Calu3 (cell line): ENCODE measurements around the gene RBM15. TPM values are rescaled to one million over a fixed set of nuclear protein-coding genes. Genes with fewer than 3 reads are reported as not detected.

Experiments
- BruUV-seq: library from RNA; stranded (reverse); fragments of 400-500 nt; replicated peaks from 2 replicates; lab custom pipeline; 2021; lab: Mats Ljungman, UMichigan
- CTCF ChIA-PET: fragments of 300-600 bp; sonication (Branson Sonifier 250); formaldehyde crosslinking; loops from one replicate; lab custom pipeline; 2022; ENCODE audit warnings: antibody characterized with exemption; lab: Charles Lee
- DNase-seq: peaks from one replicate; pipeline ENCODE4 v3.0.0; 2022
- H3K27ac Mint-ChIP-seq: one replicate; pipeline ENCODE4 v1.8.0; 2022; ENCODE audit warnings: mixed read lengths; ENCODE audit not compliant: unreplicated experiment
- H3K27me3 Mint-ChIP-seq: one replicate; pipeline ENCODE4 v1.8.0; 2022; ENCODE audit warnings: mixed read lengths; ENCODE audit not compliant: unreplicated experiment
- H3K36me3 Mint-ChIP-seq: one replicate; pipeline ENCODE4 v1.8.0; 2022; ENCODE audit warnings: mild to moderate bottlenecking, moderate library complexity, mixed read lengths; ENCODE audit not compliant: insufficient read depth, unreplicated experiment
- H3K4me1 Mint-ChIP-seq: one replicate; pipeline ENCODE4 v1.8.0; 2022; ENCODE audit warnings: mild to moderate bottlenecking, low read depth, mixed read lengths; ENCODE audit not compliant: unreplicated experiment
- H3K4me3 Mint-ChIP-seq: one replicate; pipeline ENCODE4 v1.8.0; 2022; ENCODE audit warnings: mild to moderate bottlenecking, low read depth, moderate library complexity, mixed read lengths; ENCODE audit not compliant: unreplicated experiment
- H3K9me3 Mint-ChIP-seq: one replicate; pipeline ENCODE4 v1.8.0; 2022; ENCODE audit warnings: low read depth, mixed read lengths; ENCODE audit not compliant: unreplicated experiment
- intact Hi-C: fragments of 100-400 bp; cut with micrococcal nuclease; formaldehyde crosslinking; loops from one replicate; pipeline ENCODE4 v1.10.0; 2022; ENCODE audit not compliant: unreplicated experiment
- total RNA-seq: library from RNA; stranded (reverse); gene quantifications from 2 replicates; pipeline ENCODE4 v1.2.3, GENCODE V29; 2022
- TF ChIP-seq, protein P1 (sequence below): fragments of 200-600 bp; IDR thresholded peaks from one replicate; pipeline ENCODE4 v1.8.0; 2022; ENCODE audit warnings: antibody characterized with exemption; ENCODE audit not compliant: unreplicated experiment

The RBM15 gene
- total RNA-seq, 1 experiment from 2014 or later = 35.6 TPM

- no peak for DNase-seq
- Mint-ChIP-seq H3K4me1 (peaks cover 2% of the 10 kb centered on the region), H3K4me3 (no peak overlapping the region), H3K9me3 (no peaks in the 10 kb centered on the region), H3K36me3 (no peaks in the 10 kb centered on the region), H3K27me3 (peaks cover 25% of the 10 kb centered on the region), H3K27ac (no peak overlapping the region)
- TF ChIP-seq, protein P1, sequence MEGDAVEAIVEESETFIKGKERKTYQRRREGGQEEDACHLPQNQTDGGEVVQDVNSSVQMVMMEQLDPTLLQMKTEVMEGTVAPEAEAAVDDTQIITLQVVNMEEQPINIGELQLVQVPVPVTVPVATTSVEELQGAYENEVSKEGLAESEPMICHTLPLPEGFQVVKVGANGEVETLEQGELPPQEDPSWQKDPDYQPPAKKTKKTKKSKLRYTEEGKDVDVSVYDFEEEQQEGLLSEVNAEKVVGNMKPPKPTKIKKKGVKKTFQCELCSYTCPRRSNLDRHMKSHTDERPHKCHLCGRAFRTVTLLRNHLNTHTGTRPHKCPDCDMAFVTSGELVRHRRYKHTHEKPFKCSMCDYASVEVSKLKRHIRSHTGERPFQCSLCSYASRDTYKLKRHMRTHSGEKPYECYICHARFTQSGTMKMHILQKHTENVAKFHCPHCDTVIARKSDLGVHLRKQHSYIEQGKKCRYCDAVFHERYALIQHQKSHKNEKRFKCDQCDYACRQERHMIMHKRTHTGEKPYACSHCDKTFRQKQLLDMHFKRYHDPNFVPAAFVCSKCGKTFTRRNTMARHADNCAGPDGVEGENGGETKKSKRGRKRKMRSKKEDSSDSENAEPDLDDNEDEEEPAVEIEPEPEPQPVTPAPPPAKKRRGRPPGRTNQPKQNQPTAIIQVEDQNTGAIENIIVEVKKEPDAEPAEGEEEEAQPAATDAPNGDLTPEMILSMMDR = no peak
- CTCF ChIA-PET = no interaction called here
- no TSS peak for BruUV-seq
- intact Hi-C loops = no loop called here
Observed at GRCh38 chr1:110302836-110303235, 36.3 kb upstream of the RBM15 start.

DNA sequence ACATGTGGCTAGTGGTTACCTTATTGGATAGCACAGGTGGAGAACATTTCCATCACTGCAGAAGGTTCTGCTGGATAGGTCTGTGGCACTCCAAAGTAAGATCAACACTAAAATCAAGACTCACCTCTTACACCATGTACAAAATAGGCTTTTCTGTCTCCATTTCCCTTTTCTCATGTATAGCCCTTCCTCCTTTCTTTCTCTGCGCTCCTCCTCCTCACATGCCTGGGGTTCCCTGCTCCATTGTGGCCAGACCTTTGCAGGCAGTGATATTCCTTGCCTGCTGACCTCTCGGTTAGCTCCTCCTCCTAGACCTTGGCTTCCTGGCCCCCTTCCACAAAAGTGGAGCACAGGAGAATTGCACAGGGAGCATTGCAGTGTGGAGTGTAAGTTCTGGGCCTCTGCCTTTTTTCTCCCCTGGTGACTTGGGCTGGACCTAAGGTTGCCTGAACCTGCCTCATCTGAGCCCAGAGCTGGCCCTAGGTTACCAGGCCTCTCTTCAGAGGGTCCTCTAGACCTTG, 33.2 kb upstream of the RBM15 start:
- H3K36me3 Mint-ChIP-seq = no peaks in the 10 kb centered on the region
- no peak overlapping the region for H3K4me3 Mint-ChIP-seq
- H3K4me1 Mint-ChIP-seq = peaks cover 9% of the 10 kb centered on the region
- peaks cover 25% of the 10 kb centered on the region for H3K27me3 Mint-ChIP-seq
- H3K27ac Mint-ChIP-seq = no peak overlapping the region
- intact Hi-C loops = no loop called here
- BruUV-seq = no TSS peak
- no peak for DNase-seq
- CTCF ChIA-PET = no interaction called here
- no peaks in the 10 kb centered on the region for H3K9me3 Mint-ChIP-seq
- TF ChIP-seq, protein P1 = no peak

GRCh38 chr1:110307239-110307974, 31.8 kb upstream of the RBM15 start:
- Mint-ChIP-seq H3K36me3 (no peaks in the 10 kb centered on the region), H3K4me3 (no peak overlapping the region), H3K4me1 (peaks cover 10% of the 10 kb centered on the region), H3K9me3 (no peaks in the 10 kb centered on the region), H3K27me3 (peaks cover 18% of the 10 kb centered on the region), H3K27ac (no peak overlapping the region)
- intact Hi-C loops = no loop called here
- DNase-seq = no peak
- TF ChIP-seq, protein P1 = no peak
- BruUV-seq = no TSS peak
- CTCF ChIA-PET = no interaction called here

GRCh38 chr1:110308247-110308646, 30.9 kb upstream of the RBM15 start:
- no peak for DNase-seq
- intact Hi-C loops = no loop called here
- H3K27me3 Mint-ChIP-seq = peaks cover 10% of the 10 kb centered on the region
- H3K4me1 Mint-ChIP-seq = peaks cover 18% of the 10 kb centered on the region
- H3K9me3 Mint-ChIP-seq = no peaks in the 10 kb centered on the region
- no TSS peak for BruUV-seq
- H3K27ac Mint-ChIP-seq = no peak overlapping the region
- no peak overlapping the region for H3K4me3 Mint-ChIP-seq
- no peaks in the 10 kb centered on the region for H3K36me3 Mint-ChIP-seq
- CTCF ChIA-PET = no interaction called here
- TF ChIP-seq, protein P1 = no peak
